T-cell (primary cell): ENCODE results near the gene MELK. TPM values are rescaled to one million over a fixed set of nuclear protein-coding genes. Genes with fewer than 3 reads are reported as not detected.

Experiments used
- ATAC-seq, 4 experiments: fragments of 200-7000 bp in 3 of 4; fragments of 150-1000 bp in 1 of 4; cut with Tn5 transposase; replicated peaks in 1 of 4; 1 replicate in 3 of 4; 2 replicates in 1 of 4; pipeline ENCODE4 v1.10.0; 2021; ENCODE audit warnings: moderate library complexity in 3 of 4, mild to moderate bottlenecking in 2 of 4, moderate number of reproducible peaks in 1 of 4
- CTCF ChIA-PET, 2 donors: fragments of 300-600 bp; sonication (Branson Sonifier 250); formaldehyde crosslinking; loops; one replicate each; lab custom pipeline; 2022; ENCODE audit warnings: antibody characterized with exemption in 2 of 2; lab: Charles Lee
- POLR2A ChIA-PET, 2 donors: fragments of 300-600 bp; sonication (Branson Sonifier 250); formaldehyde crosslinking; loops; one replicate each; lab custom pipeline; 2022; ENCODE audit warnings: antibody characterized with exemption in 2 of 2; lab: Charles Lee
- DNase-seq, 35 experiments: peaks; one replicate each; pipeline versions ENCODE4 v3.0.0 to v3.0.0-alpha.2; 2013 to 2023
- H3K27ac ChIP-seq: one replicate; pipeline ENCODE4 v1.5.1; 2013; ENCODE audit warnings: low read length
- H3K27me3 ChIP-seq, 2 experiments: replicated peaks in 1 of 2; 1 replicate in 1 of 2; 2 replicates in 1 of 2; pipeline versions ENCODE4 v1.6.1 to v1.7.0; 2013; ENCODE audit warnings: low read length in 1 of 2, mixed read lengths in 1 of 2; ENCODE audit not compliant: control insufficient read depth in 2 of 2, insufficient read depth in 2 of 2; ENCODE audit errors: extremely low read depth in 1 of 2
- H3K36me3 ChIP-seq, 2 donors: 1 replicate in 1 of 2; 2 replicates in 1 of 2; pipeline versions ENCODE4 v1.6.1 to v1.7.0; 2013; ENCODE audit warnings: low read length in 1 of 2; ENCODE audit not compliant: control insufficient read depth in 2 of 2, insufficient read depth in 1 of 2; ENCODE audit errors: extremely low read depth in 1 of 2
- H3K4me1 ChIP-seq, 2 experiments: 1 replicate in 1 of 2; 2 replicates in 1 of 2; pipeline versions ENCODE4 v1.6.1 to v1.7.0; 2013; ENCODE audit warnings: low read length in 2 of 2, mixed read lengths in 1 of 2; ENCODE audit not compliant: insufficient read depth in 2 of 2, control insufficient read depth in 1 of 2; ENCODE audit errors: extremely low read depth in 1 of 2
- H3K4me3 ChIP-seq, 2 donors: 1 replicate in 1 of 2; 2 replicates in 1 of 2; pipeline versions ENCODE4 v1.5.1 to v1.7.0; 2013; ENCODE audit warnings: mild to moderate bottlenecking in 2 of 2, low read length in 1 of 2, moderate library complexity in 1 of 2; ENCODE audit not compliant: control insufficient read depth in 1 of 2; ENCODE audit errors: extremely low read depth in 1 of 2
- H3K9me3 ChIP-seq: 2 replicates; pipeline ENCODE4 v1.7.0; 2013
- H3K27ac Mint-ChIP-seq, 2 donors: one replicate each; pipeline ENCODE4 v1.8.0; 2020 to 2021; ENCODE audit warnings: mild to moderate bottlenecking in 2 of 2, mixed read lengths in 2 of 2
- H3K27me3 Mint-ChIP-seq, 2 donors: one replicate each; pipeline ENCODE4 v1.8.0; 2021 to 2022; ENCODE audit warnings: mixed read lengths in 2 of 2
- H3K36me3 Mint-ChIP-seq: one replicate; pipeline ENCODE4 v1.8.0; 2021; ENCODE audit warnings: mixed read lengths
- H3K4me1 Mint-ChIP-seq, 3 donors: one replicate each; pipeline ENCODE4 v1.8.0; 2020 to 2022; ENCODE audit warnings: mixed read lengths in 3 of 3, mild to moderate bottlenecking in 1 of 3
- H3K4me3 Mint-ChIP-seq, 3 donors: one replicate each; pipeline ENCODE4 v1.8.0; 2020 to 2022; ENCODE audit warnings: mild to moderate bottlenecking in 3 of 3, mixed read lengths in 3 of 3, moderate library complexity in 3 of 3
- H3K9me3 Mint-ChIP-seq, 3 donors: one replicate each; pipeline ENCODE4 v1.8.0; 2020 to 2022; ENCODE audit warnings: mixed read lengths in 3 of 3
- WGBS: methylation state at CpG from one replicate; pipeline ENCODE4 v1.1.5; 2013; ENCODE audit warnings: missing lambda C conversion rate; ENCODE audit not compliant: insufficient coverage; 5-methylcytosine and 5-hydroxymethylcytosine counted together
- total RNA-seq, 35 experiments: library from RNA in 6 of 35; stranded (reverse) in 6 of 35; fragments of 120-200 nt in 1 of 35; gene quantifications; one replicate each; pipeline versions ENCODE4 v1.2.1 to v1.2.4 and lab custom pipeline; 2013 to 2026

The MELK gene
- total RNA-seq, 5 donors from 2014 or later (not counting 1 experiment from before 2014, with no cell fraction given) = 0.44 to 1.3 (median 0.69) TPM

- Histone ChIP-seq H3K4me3 (no peak overlapping the region), H3K27me3 (no peaks in the 10 kb centered on the region), H3K36me3 (no peaks in the 10 kb centered on the region), H3K4me1 (no peaks in the 10 kb centered on the region), H3K27ac (no peak overlapping the region), H3K9me3 (no peaks in the 10 kb centered on the region)
- Mint-ChIP-seq H3K4me3 (no peak overlapping the region), H3K4me1 (no peaks in the 10 kb centered on the region), H3K36me3 (no peaks in the 10 kb centered on the region), H3K9me3 (no peaks in the 10 kb centered on the region), H3K27ac (no peak overlapping the region), H3K27me3 (no peaks in the 10 kb centered on the region)
- ATAC-seq = no peak
- POLR2A ChIA-PET = no interaction called here
- WGBS = 86% methylated on average over 1 of the region's 1 CpG
- DNase-seq = no peak
- CTCF ChIA-PET = interaction anchor here in 1 of 2 donors (0.5 kb wide), 1 partner anchor 33 kb away, joined by 4 read pairs; no protein-coding TSS in a partner anchor
Observed at GRCh38 chr9:36590231-36590630, 17.5 kb downstream of the MELK start.

- Mint-ChIP-seq H3K9me3 (no peaks in the 10 kb centered on the region), H3K27me3 (no peaks in the 10 kb centered on the region), H3K27ac (no peak overlapping the region), H3K4me3 (no peak overlapping the region), H3K4me1 (no peaks in the 10 kb centered on the region), H3K36me3 (no peaks in the 10 kb centered on the region)
- POLR2A ChIA-PET = no interaction called here
- H3K9me3 ChIP-seq = no peaks in the 10 kb centered on the region
- H3K27ac ChIP-seq = no peak overlapping the region
- H3K27me3 ChIP-seq = no peaks in the 10 kb centered on the region
- ATAC-seq = no peak
- H3K36me3 ChIP-seq = no peaks in the 10 kb centered on the region
- no peak for DNase-seq
- H3K4me3 ChIP-seq = no peak overlapping the region
- CTCF ChIA-PET = no interaction called here
- no peaks in the 10 kb centered on the region for H3K4me1 ChIP-seq
- 100% methylated on average over 1 of the region's 4 CpGs for WGBS
Observed at GRCh38 chr9:36592801-36593583, 20.3 kb downstream of the MELK start.

- Histone ChIP-seq H3K36me3 (no peaks in the 10 kb centered on the region), H3K27ac (no peak overlapping the region), H3K9me3 (no peaks in the 10 kb centered on the region), H3K4me1 (no peaks in the 10 kb centered on the region), H3K4me3 (no peak overlapping the region), H3K27me3 (no peaks in the 10 kb centered on the region)
- Mint-ChIP-seq H3K36me3 (no peaks in the 10 kb centered on the region), H3K9me3 (no peaks in the 10 kb centered on the region), H3K27ac (no peak overlapping the region), H3K4me3 (no peak overlapping the region), H3K4me1 (no peaks in the 10 kb centered on the region), H3K27me3 (no peaks in the 10 kb centered on the region)
- DNase-seq (no peak), ATAC-seq (no peak)
- 100% methylated on average over 1 of the region's 3 CpGs for WGBS
- CTCF ChIA-PET = no interaction called here
- POLR2A ChIA-PET = no interaction called here
Observed at GRCh38 chr9:36594213-36594612, 21.5 kb downstream of the MELK start.

- H3K4me1 ChIP-seq = no peaks in the 10 kb centered on the region
- no peak overlapping the region for H3K4me3 Mint-ChIP-seq
- no peaks in the 10 kb centered on the region for H3K9me3 Mint-ChIP-seq
- no peaks in the 10 kb centered on the region for H3K27me3 Mint-ChIP-seq
- ATAC-seq (no peak), DNase-seq (peak in 1 of 35 experiments; percentile 29)
- H3K36me3 Mint-ChIP-seq = no peaks in the 10 kb centered on the region
- H3K27ac ChIP-seq = no peak overlapping the region
- H3K27me3 ChIP-seq = no peaks in the 10 kb centered on the region
- POLR2A ChIA-PET = no interaction called here
- WGBS = no CpG with 5 or more reads among the region's 2 CpGs
- H3K9me3 ChIP-seq = no peaks in the 10 kb centered on the region
- CTCF ChIA-PET = interaction anchor here (0.5 to 1.0 kb wide), 3 partner anchors 134 to 688 kb away, joined by 3 to 4 read pairs (median 3); no protein-coding TSS in a partner anchor
- no peak overlapping the region for H3K27ac Mint-ChIP-seq
- H3K4me3 ChIP-seq = no peak overlapping the region
- peaks cover 0 to 2% (median 0%) of the 10 kb centered on the region in 3 donors for H3K4me1 Mint-ChIP-seq
- H3K36me3 ChIP-seq = no peaks in the 10 kb centered on the region
Observed at GRCh38 chr9:36597412-36598178, 24.9 kb downstream of the MELK start.

- Histone ChIP-seq H3K4me1 (peaks cover 0 to under 1% of the 10 kb centered on the region in 2 experiments), H3K36me3 (no peaks in the 10 kb centered on the region), H3K27ac (no peak overlapping the region), H3K27me3 (no peaks in the 10 kb centered on the region), H3K4me3 (no peak overlapping the region), H3K9me3 (no peaks in the 10 kb centered on the region)
- Mint-ChIP-seq H3K27ac (no peak overlapping the region), H3K4me1 (peaks cover 0 to 7% (median 4%) of the 10 kb centered on the region in 3 donors), H3K9me3 (no peaks in the 10 kb centered on the region), H3K4me3 (no peak overlapping the region), H3K27me3 (no peaks in the 10 kb centered on the region), H3K36me3 (no peaks in the 10 kb centered on the region)
- DNase-seq = no peak
- ChIA-PET POLR2A (no interaction called here), CTCF (interaction anchor here in 1 of 2 donors (0.5 to 0.7 kb wide), 2 partner anchors 344 to 687 kb away, joined by 3 to 4 read pairs; no protein-coding TSS in a partner anchor)
- no CpG with 5 or more reads among the region's 1 CpG for WGBS
- ATAC-seq = no peak
Observed at GRCh38 chr9:36598273-36598672, 25.6 kb downstream of the MELK start.

- no peak overlapping the region for H3K27ac ChIP-seq
- no peaks in the 10 kb centered on the region for H3K9me3 ChIP-seq
- peaks cover 0 to 11% (median 6%) of the 10 kb centered on the region in 3 donors for H3K4me1 Mint-ChIP-seq
- ATAC-seq (no peak), DNase-seq (peak in 1 of 35 experiments; percentile 11)
- H3K27me3 ChIP-seq = no peaks in the 10 kb centered on the region
- H3K4me3 ChIP-seq = no peak overlapping the region
- no peaks in the 10 kb centered on the region for H3K27me3 Mint-ChIP-seq
- H3K36me3 ChIP-seq = no peaks in the 10 kb centered on the region
- ChIA-PET POLR2A (no interaction called here), CTCF (interaction anchor here in 1 of 2 donors (0.6 kb wide), 1 partner anchor 883 kb away, joined by 4 read pairs; no protein-coding TSS in a partner anchor)
- peak overlapping the region in 1 of 2 donors; percentile 37 for H3K27ac Mint-ChIP-seq
- no peaks in the 10 kb centered on the region for H3K36me3 Mint-ChIP-seq
- peaks cover 0 to 4% of the 10 kb centered on the region in 2 experiments for H3K4me1 ChIP-seq
- H3K9me3 Mint-ChIP-seq = no peaks in the 10 kb centered on the region
- peak overlapping the region in 2 of 3 donors; percentile 14 to 53 for H3K4me3 Mint-ChIP-seq
- WGBS = no CpG with 5 or more reads among the region's 3 CpGs
Observed at GRCh38 chr9:36603006-36603405, 30.3 kb downstream of the MELK start.
